Breast epithelium (tissue), 4 donors: ENCODE data around the gene RASGRF2. TPM values are rescaled to one million over a fixed set of nuclear protein-coding genes. Genes with fewer than 3 reads are reported as not detected.

Experiments used
- DNase-seq, 2 donors: peaks; one replicate each; pipeline ENCODE4 v3.0.0-alpha.2; 2019; ENCODE audit warnings: low spot score in 2 of 2
- H3K27ac ChIP-seq, 2 donors: fragments of 200-600 bp; sonication (generic) in 1 of 2; one replicate each; pipeline ENCODE4 v1.5.1; 2016 to 2019; ENCODE audit warnings: mild to moderate bottlenecking in 1 of 2
- H3K27me3 ChIP-seq, 2 donors: fragments of 200-600 bp; sonication (generic) in 1 of 2; one replicate each; pipeline versions ENCODE4 v1.5.1 to v1.6.0; 2017 to 2019; ENCODE audit warnings: control low read depth in 1 of 2, mild to moderate bottlenecking in 1 of 2
- H3K36me3 ChIP-seq: fragments of 200-600 bp; one replicate; pipeline ENCODE4 v1.5.1; 2019
- H3K4me1 ChIP-seq, 2 donors: fragments of 200-600 bp; sonication (generic); one replicate each; pipeline ENCODE4 v1.5.1; 2016 to 2019; ENCODE audit warnings: control low read depth in 1 of 2
- H3K4me3 ChIP-seq, 3 donors: fragments of 200-600 bp; sonication (generic); 1 replicate in 2 of 3; 2 replicates in 1 of 3; pipeline ENCODE4 v1.5.1; 2016 to 2019; ENCODE audit warnings: mild to moderate bottlenecking in 3 of 3, moderate library complexity in 2 of 3
- H3K9me3 ChIP-seq, 2 donors: fragments of 200-600 bp; sonication (generic) in 1 of 2; one replicate each; pipeline ENCODE4 v1.5.1; 2016 to 2019; ENCODE audit warnings: control low read depth in 1 of 2
- CTCF ChIP-seq, 3 donors: fragments of 450-650 bp; IDR thresholded peaks; one replicate each; pipeline ENCODE4 v1.5.1; 2016 to 2017; ENCODE audit warnings: antibody characterized with exemption in 3 of 3, mild to moderate bottlenecking in 3 of 3, moderate library complexity in 3 of 3
- POLR2A ChIP-seq: fragments of 450-650 bp; IDR thresholded peaks from one replicate; pipeline ENCODE4 v1.6.1; 2016; ENCODE audit warnings: antibody characterized with exemption, mild to moderate bottlenecking, moderate library complexity
- POLR2AphosphoS5 ChIP-seq, 3 donors: sonication (generic); formaldehyde crosslinking; IDR thresholded peaks; one replicate each; pipeline ENCODE4 v1.6.1; 2017; ENCODE audit warnings: antibody characterized with exemption in 3 of 3
- intact Hi-C: fragments of 100-400 bp; cut with DNase I; formaldehyde crosslinking; loops from one replicate; pipeline ENCODE4 v1.15.1; 2023; ENCODE audit warnings: low total_unique reads
- total RNA-seq, 3 donors: library from RNA; depleted of rRNA; stranded (reverse); fragments of >200 nt; gene quantifications; one replicate each; pipeline ENCODE4 v1.1.0, GENCODE V29; 2016

RASGRF2 gene
- total RNA-seq, 3 donors from 2014 or later = 6.1 to 15.7 (median 11.1) TPM

- no peak overlapping the region for H3K4me3 ChIP-seq
- H3K27ac ChIP-seq = no peak overlapping the region
- intact Hi-C loops = no loop called here
These were observed 42.5 kb upstream of the RASGRF2 start for GRCh38 chr5:80917631-80918030.

GRCh38 chr5:80919678-80920196, 40.4 kb upstream of the RASGRF2 start:
- DNase-seq = no peak
- no peaks in the 10 kb centered on the region for H3K27me3 ChIP-seq
- no peak for TF ChIP-seq POLR2AphosphoS5 (IDR thresholded peaks at IDR 0.05)
- TF ChIP-seq CTCF (IDR thresholded peaks at IDR 0.05) = no peak
- TF ChIP-seq POLR2A = no peak
- intact Hi-C loops = no loop called here
- H3K36me3 ChIP-seq = no peaks in the 10 kb centered on the region
- H3K4me1 ChIP-seq = no peaks in the 10 kb centered on the region
- no peak overlapping the region for H3K27ac ChIP-seq
- H3K4me3 ChIP-seq = no peak overlapping the region
- H3K9me3 ChIP-seq = no peaks in the 10 kb centered on the region

More at GRCh38 chr5:80917631-80918030, 42.5 kb upstream of the RASGRF2 start:
- TF ChIP-seq CTCF (IDR thresholded peaks at IDR 0.05) (no peak), POLR2A (no peak), POLR2AphosphoS5 (IDR thresholded peaks at IDR 0.05) (no peak)
- H3K27me3 ChIP-seq = no peaks in the 10 kb centered on the region
- no peaks in the 10 kb centered on the region for H3K9me3 ChIP-seq
- no peaks in the 10 kb centered on the region for H3K36me3 ChIP-seq
- H3K4me1 ChIP-seq = no peaks in the 10 kb centered on the region
- DNase-seq = no peak

GRCh38 chr5:80920333-80920732, 39.8 kb upstream of the RASGRF2 start:
- no peak for TF ChIP-seq POLR2A
- TF ChIP-seq CTCF (IDR thresholded peaks at IDR 0.05) = no peak
- no peak for TF ChIP-seq POLR2AphosphoS5 (IDR thresholded peaks at IDR 0.05)
- H3K4me1 ChIP-seq = no peaks in the 10 kb centered on the region
- intact Hi-C loops = no loop called here
- no peak for DNase-seq
- no peaks in the 10 kb centered on the region for H3K27me3 ChIP-seq
- H3K36me3 ChIP-seq = no peaks in the 10 kb centered on the region
- H3K9me3 ChIP-seq = no peaks in the 10 kb centered on the region
- no peak overlapping the region for H3K4me3 ChIP-seq
- no peak overlapping the region for H3K27ac ChIP-seq

- Histone ChIP-seq H3K36me3 (no peaks in the 10 kb centered on the region), H3K9me3 (no peaks in the 10 kb centered on the region), H3K27ac (no peak overlapping the region), H3K4me3 (no peak overlapping the region), H3K27me3 (no peaks in the 10 kb centered on the region), H3K4me1 (no peaks in the 10 kb centered on the region)
- no peak for DNase-seq
- TF ChIP-seq POLR2A (no peak), POLR2AphosphoS5 (IDR thresholded peaks at IDR 0.05) (no peak), CTCF (IDR thresholded peaks at IDR 0.05) (no peak)
- intact Hi-C loops = no loop called here
These were observed 39.1 kb upstream of the RASGRF2 start for GRCh38 chr5:80921026-80921425.

- no peak overlapping the region for H3K27ac ChIP-seq
- no peak for DNase-seq
- H3K27me3 ChIP-seq = no peaks in the 10 kb centered on the region
- H3K4me3 ChIP-seq = no peak overlapping the region
- intact Hi-C loops = no loop called here
- TF ChIP-seq CTCF (IDR thresholded peaks at IDR 0.05) (no peak), POLR2AphosphoS5 (IDR thresholded peaks at IDR 0.05) (no peak), POLR2A (no peak)
- H3K36me3 ChIP-seq = no peaks in the 10 kb centered on the region
- no peaks in the 10 kb centered on the region for H3K4me1 ChIP-seq
- H3K9me3 ChIP-seq = no peaks in the 10 kb centered on the region
These were observed 34.2 kb upstream of the RASGRF2 start for GRCh38 chr5:80925931-80926330.
